ENCODE data around the gene CAST.
"Not testable (repeated sequence)": the region's sequence is repeated elsewhere in the genome, so short reads cannot be mapped to it uniquely, and the experiment has no call there.

CAST gene

DNA sequence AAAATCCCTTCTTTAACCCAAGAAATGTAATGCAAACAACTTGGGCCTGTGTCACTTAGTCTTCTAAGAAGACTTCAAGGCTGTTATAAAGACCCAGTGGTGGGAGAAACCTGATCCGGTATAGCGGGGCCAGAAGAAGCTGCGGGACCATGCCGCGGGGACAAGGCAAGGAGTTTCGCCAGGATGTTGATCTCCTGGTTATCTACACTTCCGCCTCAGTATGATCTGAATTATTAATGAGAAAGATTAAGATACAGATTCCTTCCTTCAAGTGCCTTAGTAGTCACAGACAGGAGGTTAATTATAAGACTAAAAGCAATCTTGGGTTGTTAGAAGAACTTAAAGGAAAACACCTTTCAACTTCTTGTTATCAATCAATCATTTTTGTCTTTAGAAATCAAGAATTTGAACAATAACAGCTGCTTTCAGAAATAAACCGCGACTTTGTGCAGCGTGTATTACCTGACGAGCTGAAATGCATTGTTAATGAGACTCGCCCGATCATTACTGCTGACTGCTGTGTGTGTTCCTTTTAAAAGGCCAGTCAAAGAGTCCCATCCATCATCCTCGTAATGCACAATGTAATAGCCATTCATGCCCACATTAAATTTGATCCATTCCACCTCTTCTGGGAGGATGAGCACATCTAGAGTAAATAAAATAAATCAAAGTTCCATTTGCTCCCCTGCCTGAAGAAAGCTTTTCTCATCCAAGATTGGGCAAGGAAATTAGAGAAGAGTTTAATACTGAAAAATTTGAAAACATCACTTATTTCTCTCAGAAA, 123.3 kb downstream of the CAST start:
- no peak for DNase-seq

DNA sequence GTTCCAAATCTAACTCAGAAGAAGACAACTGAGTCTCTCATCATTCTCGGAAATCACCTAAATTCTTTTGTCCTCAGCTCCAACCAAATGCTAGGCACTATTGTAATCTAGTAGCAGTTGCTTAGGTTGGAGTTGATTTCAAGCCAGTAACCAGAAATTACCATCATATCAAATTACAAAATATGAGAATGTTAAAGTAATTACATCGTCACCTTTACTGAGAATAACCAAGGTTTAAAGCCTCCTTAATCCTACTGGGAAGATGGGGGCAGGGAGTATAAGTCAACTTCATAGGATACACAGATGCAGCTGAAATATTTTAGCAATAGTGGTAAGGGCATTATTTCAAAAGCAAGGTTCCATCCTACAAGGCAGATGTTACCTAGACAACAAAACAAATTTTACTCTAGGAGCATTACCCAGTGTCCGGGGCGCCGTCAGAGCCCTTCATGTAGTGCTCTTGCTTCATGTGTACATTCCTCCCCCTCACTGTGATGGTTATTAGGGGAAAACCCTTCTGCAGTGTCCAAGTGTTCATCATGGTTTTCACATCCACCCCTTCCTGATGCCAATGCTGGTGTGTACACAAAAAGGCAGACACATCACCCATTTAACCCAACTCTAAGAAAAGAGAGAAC, 126.1 kb downstream of the CAST start:
- DNase-seq, result no peak

- DNase-seq, result no peak
Measured at GRCh38 chr5:96789794-96790330, 127.7 kb downstream of the CAST start.

DNA sequence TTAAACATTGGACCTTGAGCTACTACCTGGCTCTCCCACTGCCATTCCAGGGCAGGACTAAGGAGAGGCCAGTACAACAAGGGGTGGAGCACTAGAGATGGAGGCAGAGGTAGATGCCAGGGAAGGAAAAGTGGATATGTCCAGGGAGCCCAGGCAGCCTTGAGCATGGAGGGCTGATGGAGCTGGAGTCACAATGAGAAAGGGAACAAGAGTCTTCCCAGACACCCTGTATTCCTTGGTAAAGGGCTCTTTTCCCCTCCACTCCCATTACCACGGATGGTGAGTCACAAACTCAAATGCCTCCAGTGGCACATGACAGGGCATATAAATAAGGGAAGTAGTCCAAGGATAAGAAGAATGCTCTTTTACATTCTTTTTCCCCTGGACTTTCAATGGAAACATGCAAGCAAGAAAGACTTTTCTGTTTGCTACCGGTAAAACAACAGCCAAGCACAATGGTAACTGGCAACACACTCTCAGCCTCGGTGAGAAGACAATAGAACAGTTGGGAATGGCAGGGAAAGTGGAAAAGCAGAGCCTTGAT, 128.9 kb downstream of the CAST start:
- no peak for DNase-seq

DNA sequence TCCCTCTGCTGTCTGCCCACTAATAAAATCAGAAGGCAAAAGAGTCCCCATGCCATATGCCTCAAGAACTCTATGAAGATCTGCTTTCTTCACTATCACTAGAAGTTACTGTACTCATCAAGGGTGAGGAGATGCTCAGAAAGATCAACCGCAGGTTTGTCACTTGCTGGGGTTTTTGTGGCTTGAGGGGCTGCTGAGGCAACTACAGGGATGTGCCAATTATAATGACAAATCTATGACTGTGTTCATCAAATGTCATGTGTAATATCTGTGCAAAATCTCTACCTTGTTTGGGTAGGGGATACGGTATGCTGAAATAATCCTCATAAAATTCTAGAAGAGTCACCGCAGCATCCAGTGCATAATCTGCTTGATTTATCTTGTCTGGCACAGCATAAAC, 132.6 kb downstream of the CAST start:
- no peak for DNase-seq

DNA sequence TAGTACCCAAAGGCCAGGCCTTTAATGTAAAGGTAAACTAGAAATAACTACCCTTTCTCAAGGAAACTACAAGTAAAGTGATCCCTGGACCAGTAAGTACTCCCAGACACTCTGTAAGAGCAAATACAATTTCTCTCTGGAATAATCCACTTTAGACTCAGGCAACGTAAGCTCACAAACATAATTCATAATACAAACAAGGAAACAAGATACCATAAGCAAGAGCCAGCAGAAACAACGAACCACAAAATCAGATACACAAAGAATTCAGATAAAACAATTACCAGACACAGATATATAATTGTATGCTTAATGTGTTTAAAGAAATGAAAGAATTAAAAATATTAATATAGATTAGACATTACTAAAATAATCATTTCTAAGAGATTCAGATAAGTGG, 133.4 kb downstream of the CAST start:
- DNase-seq, result no peak

DNA sequence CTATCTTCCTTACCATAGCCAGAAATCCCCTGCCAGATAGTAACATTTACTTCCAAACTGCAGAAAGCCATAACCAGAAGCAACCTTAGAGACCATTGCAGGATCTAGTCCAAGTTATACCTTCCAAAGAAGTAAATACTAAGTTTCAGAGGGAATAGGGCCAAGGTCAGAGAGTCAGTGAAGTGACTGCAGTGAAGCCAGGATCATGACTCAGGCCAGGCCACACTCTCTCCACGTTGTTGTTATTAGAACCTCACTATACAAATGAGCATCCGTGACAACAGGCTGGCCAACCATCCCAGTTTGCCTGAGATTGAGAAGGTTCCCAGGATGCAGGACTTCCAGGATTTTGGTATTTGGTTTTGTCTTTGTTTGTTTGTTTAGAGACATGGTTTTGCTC, 134.3 kb downstream of the CAST start:
- DNase-seq, result no peak

DNA sequence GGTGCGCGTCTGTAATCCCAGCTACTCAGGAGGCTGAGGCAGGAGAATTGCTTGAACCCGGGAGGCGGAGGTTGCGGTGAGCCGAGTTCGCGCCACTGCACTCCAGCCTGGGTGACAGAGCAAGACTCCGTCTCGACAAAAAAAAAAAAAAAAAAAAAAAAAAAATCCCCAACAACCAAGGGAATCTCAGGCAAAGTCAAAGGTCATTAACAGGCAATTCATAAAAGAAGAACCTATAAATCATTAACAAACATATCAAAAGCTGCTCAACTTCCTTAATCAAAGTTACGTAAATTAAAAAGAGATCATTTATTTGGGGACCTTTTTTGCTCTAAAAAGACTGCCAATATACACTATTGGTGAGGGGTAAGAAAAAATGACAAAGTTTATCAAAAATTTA, 139.5 kb downstream of the CAST start:
- not testable (repeated sequence) for DNase-seq

GRCh38 chr5:96807075-96807654, 145.0 kb downstream of the CAST start:
- DNase-seq, result peak; percentile 14

DNA sequence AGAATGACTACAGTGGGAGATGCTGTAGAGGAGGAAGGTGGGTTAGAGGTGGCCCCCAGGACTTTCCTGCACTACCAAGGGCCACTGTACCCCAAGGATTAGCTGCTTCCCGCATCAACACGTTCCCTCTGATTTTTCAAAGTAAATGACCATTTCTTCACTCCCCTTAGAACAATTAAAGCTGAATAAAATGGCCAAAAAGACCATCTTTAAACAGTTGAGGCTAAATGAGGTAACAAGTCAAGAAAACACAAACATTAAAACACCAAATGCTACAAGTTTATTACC, 146.3 kb downstream of the CAST start:
- no peak for DNase-seq

DNA sequence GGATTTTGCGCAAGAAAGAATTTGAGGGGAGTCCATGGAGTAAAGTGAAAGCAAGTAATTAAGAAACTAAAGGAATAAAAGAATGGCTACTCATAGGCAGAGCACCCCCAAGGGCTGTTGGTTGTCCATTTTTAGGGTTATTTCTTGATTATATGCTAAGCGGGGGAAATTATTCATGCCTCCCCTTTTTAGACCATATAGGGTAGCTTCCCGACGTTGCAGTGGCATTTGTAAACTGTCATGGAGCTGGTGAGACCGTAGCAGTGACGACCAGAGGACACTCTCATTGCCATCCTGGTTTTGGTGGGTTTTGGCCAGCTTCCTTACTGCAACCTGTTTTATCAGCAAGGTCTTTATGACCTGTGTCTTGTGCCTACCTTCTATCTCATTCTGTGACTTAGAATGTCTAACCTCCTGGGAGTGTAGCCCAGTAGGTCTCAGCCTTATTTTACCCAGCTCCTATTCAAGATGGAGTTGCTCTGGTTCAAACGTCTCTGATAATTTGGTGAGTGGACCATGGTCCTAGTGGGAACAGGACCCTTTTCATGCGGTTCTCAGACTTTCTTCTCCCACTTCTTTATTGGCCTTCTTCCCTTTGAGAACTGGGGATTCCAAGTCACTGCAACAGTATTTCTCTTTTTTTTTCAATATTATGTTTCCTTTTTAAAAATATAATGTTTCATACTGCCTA, 146.8 kb downstream of the CAST start:
- no peak for DNase-seq

DNA sequence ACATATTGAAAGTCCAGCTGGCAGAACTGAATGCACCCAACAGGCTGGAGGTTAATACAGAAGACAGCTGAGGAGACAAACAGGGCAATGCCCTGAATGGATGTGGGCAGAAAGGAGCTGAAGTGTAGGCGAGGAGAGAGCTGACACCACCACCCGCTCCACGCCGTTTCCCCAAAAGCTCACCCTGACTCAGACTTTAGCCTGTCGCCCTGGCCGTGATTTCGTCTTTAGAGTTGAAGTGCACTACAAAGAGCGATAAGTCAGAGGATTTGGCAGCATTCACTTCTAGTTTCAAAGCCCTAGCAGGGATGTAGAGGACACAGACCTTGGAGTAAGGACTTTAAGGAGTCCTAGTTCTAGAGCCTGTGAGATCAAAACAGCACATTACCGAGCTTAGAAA, 147.7 kb downstream of the CAST start:
- no peak for DNase-seq

- DNase-seq, result no peak
Measured at GRCh38 chr5:96812851-96813250, 150.7 kb downstream of the CAST start.

- no peak for DNase-seq
Measured at GRCh38 chr5:96814041-96814440, 151.9 kb downstream of the CAST start.

DNA sequence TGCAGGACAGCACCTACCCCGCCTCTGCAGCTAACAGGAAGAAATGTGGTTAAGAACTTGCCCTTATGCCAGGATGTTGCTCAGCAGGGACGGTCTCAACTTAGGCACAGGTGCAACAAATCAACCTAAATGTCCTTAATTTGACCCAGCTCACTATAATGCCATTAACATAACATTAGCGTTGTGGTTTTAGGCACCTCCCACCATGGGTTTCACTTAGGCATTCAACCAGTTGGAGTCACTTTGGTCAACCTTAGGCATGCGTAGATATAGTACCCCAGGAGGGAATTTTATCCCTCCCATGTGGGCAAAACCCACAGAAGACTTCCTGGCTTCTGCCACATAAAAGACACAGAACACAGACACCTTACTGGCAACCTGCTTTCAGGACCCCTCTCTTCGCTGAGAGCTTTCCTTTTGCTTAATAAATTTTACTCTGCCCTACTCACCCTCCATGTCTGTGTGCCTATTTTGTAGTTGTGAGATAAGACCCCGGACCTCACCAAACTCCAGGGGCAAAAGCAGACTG, 154.3 kb downstream of the CAST start:
- no peak for DNase-seq

- no peak for DNase-seq
Measured at GRCh38 chr5:96816991-96817390, 154.8 kb downstream of the CAST start.

GRCh38 chr5:96817506-96817905, 155.3 kb downstream of the CAST start:
- DNase-seq, result no peak

DNA sequence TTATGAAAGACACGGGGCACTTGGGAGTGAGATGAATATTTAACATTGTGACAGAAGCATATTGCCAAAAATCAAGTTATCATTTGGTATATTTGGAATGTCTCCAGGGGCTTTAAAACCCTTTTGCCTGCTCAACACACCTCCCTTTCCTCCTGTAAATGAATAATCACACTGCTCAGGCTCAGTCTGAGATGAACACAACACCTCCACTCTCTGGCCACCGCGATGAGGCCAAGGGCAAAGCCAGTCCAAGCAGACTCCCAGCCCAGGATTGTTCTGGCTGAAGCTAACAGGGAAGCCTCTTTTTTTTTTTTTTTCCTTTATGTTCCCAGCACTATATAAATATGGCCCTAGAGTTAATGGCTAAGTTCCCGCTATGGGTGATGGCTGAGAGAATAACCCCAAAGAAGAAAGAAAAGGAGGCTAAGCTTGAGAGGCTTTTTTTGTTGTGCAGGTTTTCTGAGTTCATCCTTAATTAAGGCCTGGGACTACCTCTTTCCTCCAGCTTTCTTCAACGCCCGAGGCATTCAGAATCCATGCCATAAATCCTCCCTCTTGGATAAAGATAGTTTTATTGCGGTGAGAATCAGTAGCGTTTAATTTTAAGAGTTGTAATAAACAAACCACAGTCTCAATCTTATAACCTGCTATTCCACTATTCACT, 156.1 kb downstream of the CAST start:
- DNase-seq, result no peak

DNA sequence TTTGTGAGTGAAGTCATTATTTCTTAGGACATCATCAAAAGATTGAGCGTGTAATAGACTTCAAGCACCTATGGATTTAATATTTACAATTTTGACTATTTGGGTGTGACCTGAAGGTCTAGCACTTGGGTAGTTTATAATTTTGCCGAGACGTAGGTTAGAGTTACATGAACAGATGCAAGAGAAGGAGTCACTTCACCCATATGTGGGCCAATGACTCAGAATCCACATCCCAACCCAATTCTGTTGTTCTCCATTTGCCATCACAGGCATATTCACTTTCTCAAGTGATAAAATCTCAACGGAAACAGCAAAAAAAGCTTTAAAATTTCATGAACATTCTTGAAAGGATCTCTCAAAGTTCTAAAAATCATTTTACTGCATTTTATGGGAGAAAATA, 157.6 kb downstream of the CAST start:
- DNase-seq, result no peak

DNA sequence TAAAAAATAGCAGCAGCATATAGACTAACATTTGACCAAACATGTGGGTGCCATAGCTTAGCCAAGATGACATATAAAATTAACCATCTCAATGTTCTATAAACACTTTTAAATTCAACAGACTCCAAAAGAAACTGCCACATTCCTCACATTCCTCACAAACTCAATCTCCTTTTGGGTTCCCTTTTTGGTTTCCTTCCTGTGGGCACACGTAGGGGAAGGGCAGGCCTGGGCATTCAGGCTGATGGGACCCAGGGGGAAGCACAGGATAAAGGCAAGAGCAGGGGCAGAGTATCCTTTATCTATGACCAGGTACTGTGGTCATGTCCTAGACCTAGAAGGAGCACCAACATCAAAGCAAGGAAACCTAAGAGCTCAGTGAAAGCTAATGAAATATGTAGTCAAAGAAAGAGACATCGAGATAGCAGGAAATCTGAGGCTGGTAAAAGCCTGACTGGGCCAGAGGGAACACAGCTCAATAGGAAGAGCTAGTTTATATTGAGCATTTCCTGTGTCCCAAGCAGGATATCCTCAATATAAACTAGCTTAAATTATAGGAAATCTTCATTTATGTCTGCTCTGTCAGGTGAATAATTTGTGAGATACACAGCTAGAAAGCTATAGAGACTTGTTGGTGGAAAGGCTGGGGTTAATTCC, 159.2 kb downstream of the CAST start:
- DNase-seq, result no peak

DNA sequence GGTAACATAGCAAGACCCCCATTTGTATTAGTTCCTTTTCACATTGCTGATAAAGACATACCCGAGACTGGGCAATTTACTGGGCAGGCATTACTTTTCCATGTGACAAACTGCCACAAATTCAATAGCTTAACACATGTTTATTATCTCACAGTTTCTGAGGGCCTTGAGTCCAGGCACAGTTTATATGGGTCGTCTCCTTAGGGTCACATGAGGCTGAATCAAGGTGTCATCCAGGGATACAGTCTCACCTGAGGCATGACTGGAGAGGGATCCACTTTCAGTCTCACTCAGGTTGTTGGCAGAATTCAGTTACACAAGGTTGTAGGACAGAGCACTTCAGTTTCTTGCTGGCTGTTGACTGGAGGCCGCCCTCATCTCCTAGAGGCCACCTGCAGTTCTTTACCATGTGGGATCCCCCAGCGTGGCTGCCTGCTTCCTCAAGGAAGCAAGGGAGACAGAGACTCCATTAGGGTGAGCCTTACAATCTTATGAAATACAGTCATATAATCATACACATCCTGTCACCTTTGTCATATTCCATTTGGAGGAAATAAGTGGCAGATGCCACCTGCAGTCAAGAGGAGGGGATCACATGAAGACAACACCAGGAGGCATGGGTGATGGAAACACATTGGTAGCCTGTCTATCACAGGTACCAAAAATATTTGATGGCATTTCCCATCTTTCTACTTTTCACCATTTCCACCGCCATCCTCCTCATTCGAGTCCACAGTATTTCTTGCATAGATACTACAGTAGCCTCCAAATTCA, 160.7 kb downstream of the CAST start:
- no peak for DNase-seq

Data from cortex of kidney (tissue), 1 donor.